HepG2 (cell line): ENCODE measurements around the gene RAB6A. TPM values are rescaled to one million over a fixed set of nuclear protein-coding genes. Genes with fewer than 3 reads are reported as not detected.

Experiments used
- ADNP ChIP-seq: sonication (generic); formaldehyde crosslinking; IDR thresholded peaks from 2 replicates; pipeline ENCODE4 v1.4.0; 2020; ENCODE audit warnings: missing genetic modification reagents
- ATF3 ChIP-seq: sonication (generic); formaldehyde crosslinking; IDR thresholded peaks from 2 replicates; pipeline ENCODE4 v1.4.0; 2020; ENCODE audit warnings: missing genetic modification reagents
- ATRX ChIP-seq: sonication (generic); formaldehyde crosslinking; IDR thresholded peaks from 2 replicates; pipeline ENCODE4 v1.4.0; 2020; ENCODE audit warnings: missing genetic modification reagents, borderline replicate concordance
- DNMT1 ChIP-seq: sonication (generic); formaldehyde crosslinking; IDR thresholded peaks from 2 replicates; pipeline ENCODE4 v1.5.1; 2020; ENCODE audit warnings: mild to moderate bottlenecking, missing genetic modification reagents
- EEA1 ChIP-seq: sonication (generic); formaldehyde crosslinking; IDR thresholded peaks from 2 replicates; pipeline ENCODE4 v1.5.1; 2020; ENCODE audit warnings: mild to moderate bottlenecking, missing genetic modification reagents, borderline replicate concordance
- GATAD1 ChIP-seq: IDR thresholded peaks from 2 replicates; pipeline ENCODE4 v1.6.1; 2016; ENCODE audit warnings: missing genetic modification reagents, missing compliant biosample characterization
- KLF12 ChIP-seq: sonication (generic); formaldehyde crosslinking; IDR thresholded peaks from 2 replicates; pipeline ENCODE4 v1.4.0; 2020; ENCODE audit warnings: missing genetic modification reagents, borderline replicate concordance
- MIER3 ChIP-seq: IDR thresholded peaks from 2 replicates; pipeline ENCODE4 v1.6.1; 2016; ENCODE audit warnings: missing compliant biosample characterization, borderline replicate concordance
- TEF ChIP-seq: sonication (generic); formaldehyde crosslinking; IDR thresholded peaks from 2 replicates; pipeline ENCODE4 v1.5.0; 2020; ENCODE audit warnings: missing genetic modification reagents
- THAP9 ChIP-seq: sonication (generic); formaldehyde crosslinking; IDR thresholded peaks from 2 replicates; pipeline ENCODE4; 2020; ENCODE audit warnings: missing genetic modification reagents, mild to moderate bottlenecking, borderline replicate concordance
- THRA ChIP-seq: sonication (generic); formaldehyde crosslinking; IDR thresholded peaks from 2 replicates; pipeline ENCODE4 v1.4.0; 2020; ENCODE audit warnings: missing genetic modification reagents, borderline replicate concordance
- TMF1 ChIP-seq: sonication (generic); formaldehyde crosslinking; IDR thresholded peaks from 2 replicates; pipeline ENCODE4 v1.8.1; 2022; ENCODE audit warnings: low read depth, missing genetic modification reagents
- ZNF709 ChIP-seq: sonication (generic); formaldehyde crosslinking; IDR thresholded peaks from 2 replicates; pipeline ENCODE4 v1.5.0; 2020; ENCODE audit warnings: mild to moderate bottlenecking, missing genetic modification reagents
- polyA plus RNA-seq, 8 experiments: library from polyadenylated mRNA; depleted of rRNA in 3 of 8; stranded (reverse) in 7 of 8; unstranded in 1 of 8; fragments of >200 nt; fragmentation: Illumina TruSeq in 4 of 8; extraction: Trizol in 4 of 8; gene quantifications; 2 replicates each; pipeline versions ENCODE4 v1.2.1 to v1.2.3, GENCODE V29; 2011 to 2016; ENCODE audit warnings: low read depth in 4 of 8, missing spikeins in 1 of 8, mixed read lengths in 1 of 8; ENCODE audit not compliant: insufficient read depth in 1 of 8
- total RNA-seq, 5 experiments: library from RNA; depleted of rRNA; stranded (reverse); fragments of >200 nt; fragmentation: Illumina TruSeq; extraction: Trizol; gene quantifications; 2 replicates each; pipeline ENCODE4 v1.2.3, GENCODE V29; 2016; ENCODE audit warnings: low read depth in 1 of 5
- TF ChIP-seq, protein P1 (sequence below): sonication (generic); formaldehyde crosslinking; IDR thresholded peaks from 2 replicates; pipeline ENCODE4 v1.5.0; 2020; ENCODE audit warnings: mild to moderate bottlenecking, missing genetic modification reagents, borderline replicate concordance

The RAB6A gene
- total and polyA plus RNA-seq, 2 of the 13 experiments (the other 11 are each of a cell fraction or from before 2014, with no cell fraction given): 74.3 to 121 TPM

- TF ChIP-seq THAP9 (CRISPR knock-in tag) (peak; percentile 96), KLF12 (CRISPR knock-in tag) (0 out of 2 replicates have a peak, but pooled peaks have one; percentile 81), EEA1 (CRISPR knock-in tag) (no peak), ADNP (no peak), THRA (no peak), GATAD1 (CRISPR knock-in tag) (peak; percentile 96), ATRX (no peak), TMF1 (CRISPR knock-in tag) (0 out of 2 replicates have a peak, but pooled peaks have one; percentile 42), ZNF709 (peak; percentile 95), MIER3 (peak; percentile 65; the same call in 1 of the 2 replicates), DNMT1 (CRISPR knock-in tag) (peak; percentile 93), TEF (CRISPR knock-in tag) (no peak), ATF3 (CRISPR knock-in tag) (0 out of 2 replicates have a peak, but pooled peaks have one; percentile 25)
- TF ChIP-seq, protein P1, sequence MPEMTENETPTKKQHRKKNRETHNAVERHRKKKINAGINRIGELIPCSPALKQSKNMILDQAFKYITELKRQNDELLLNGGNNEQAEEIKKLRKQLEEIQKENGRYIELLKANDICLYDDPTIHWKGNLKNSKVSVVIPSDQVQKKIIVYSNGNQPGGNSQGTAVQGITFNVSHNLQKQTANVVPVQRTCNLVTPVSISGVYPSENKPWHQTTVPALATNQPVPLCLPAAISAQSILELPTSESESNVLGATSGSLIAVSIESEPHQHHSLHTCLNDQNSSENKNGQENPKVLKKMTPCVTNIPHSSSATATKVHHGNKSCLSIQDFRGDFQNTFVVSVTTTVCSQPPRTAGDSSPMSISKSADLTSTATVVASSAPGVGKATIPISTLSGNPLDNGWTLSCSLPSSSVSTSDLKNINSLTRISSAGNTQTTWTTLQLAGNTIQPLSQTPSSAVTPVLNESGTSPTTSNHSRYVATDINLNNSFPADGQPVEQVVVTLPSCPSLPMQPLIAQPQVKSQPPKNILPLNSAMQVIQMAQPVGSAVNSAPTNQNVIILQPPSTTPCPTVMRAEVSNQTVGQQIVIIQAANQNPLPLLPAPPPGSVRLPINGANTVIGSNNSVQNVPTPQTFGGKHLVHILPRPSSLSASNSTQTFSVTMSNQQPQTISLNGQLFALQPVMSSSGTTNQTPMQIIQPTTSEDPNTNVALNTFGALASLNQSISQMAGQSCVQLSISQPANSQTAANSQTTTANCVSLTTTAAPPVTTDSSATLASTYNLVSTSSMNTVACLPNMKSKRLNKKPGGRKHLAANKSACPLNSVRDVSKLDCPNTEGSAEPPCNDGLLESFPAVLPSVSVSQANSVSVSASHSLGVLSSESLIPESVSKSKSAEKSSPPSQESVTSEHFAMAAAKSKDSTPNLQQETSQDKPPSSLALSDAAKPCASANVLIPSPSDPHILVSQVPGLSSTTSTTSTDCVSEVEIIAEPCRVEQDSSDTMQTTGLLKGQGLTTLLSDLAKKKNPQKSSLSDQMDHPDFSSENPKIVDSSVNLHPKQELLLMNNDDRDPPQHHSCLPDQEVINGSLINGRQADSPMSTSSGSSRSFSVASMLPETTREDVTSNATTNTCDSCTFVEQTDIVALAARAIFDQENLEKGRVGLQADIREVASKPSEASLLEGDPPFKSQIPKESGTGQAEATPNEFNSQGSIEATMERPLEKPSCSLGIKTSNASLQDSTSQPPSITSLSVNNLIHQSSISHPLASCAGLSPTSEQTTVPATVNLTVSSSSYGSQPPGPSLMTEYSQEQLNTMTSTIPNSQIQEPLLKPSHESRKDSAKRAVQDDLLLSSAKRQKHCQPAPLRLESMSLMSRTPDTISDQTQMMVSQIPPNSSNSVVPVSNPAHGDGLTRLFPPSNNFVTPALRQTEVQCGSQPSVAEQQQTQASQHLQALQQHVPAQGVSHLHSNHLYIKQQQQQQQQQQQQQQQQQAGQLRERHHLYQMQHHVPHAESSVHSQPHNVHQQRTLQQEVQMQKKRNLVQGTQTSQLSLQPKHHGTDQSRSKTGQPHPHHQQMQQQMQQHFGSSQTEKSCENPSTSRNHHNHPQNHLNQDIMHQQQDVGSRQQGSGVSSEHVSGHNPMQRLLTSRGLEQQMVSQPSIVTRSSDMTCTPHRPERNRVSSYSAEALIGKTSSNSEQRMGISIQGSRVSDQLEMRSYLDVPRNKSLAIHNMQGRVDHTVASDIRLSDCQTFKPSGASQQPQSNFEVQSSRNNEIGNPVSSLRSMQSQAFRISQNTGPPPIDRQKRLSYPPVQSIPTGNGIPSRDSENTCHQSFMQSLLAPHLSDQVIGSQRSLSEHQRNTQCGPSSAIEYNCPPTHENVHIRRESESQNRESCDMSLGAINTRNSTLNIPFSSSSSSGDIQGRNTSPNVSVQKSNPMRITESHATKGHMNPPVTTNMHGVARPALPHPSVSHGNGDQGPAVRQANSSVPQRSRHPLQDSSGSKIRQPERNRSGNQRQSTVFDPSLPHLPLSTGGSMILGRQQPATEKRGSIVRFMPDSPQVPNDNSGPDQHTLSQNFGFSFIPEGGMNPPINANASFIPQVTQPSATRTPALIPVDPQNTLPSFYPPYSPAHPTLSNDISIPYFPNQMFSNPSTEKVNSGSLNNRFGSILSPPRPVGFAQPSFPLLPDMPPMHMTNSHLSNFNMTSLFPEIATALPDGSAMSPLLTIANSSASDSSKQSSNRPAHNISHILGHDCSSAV: no peak
These were observed 27.0 kb upstream of the RAB6A start, which contains the start of gene MRPL48 (continued) for GRCh38 chr11:73787643-73788558.
